GM21717 (cell line): Measurements from ENCODE around the gene AEBP2.

Source experiments
- ATAC-seq: cut with Tn5 transposase; IDR thresholded peaks from one replicate; pipeline ENCODE4 v1.9.1; 2021; ENCODE audit warnings: mild to moderate bottlenecking, moderate library complexity; ENCODE audit not compliant: unreplicated experiment

The AEBP2 gene

GRCh38 chr12:19548834-19549233, 109.5 kb downstream of the AEBP2 start:
- ATAC-seq = no peak

GRCh38 chr12:19550626-19551025, 111.3 kb downstream of the AEBP2 start:
- peak; percentile 53 for ATAC-seq

GRCh38 chr12:19552441-19553097, 113.3 kb downstream of the AEBP2 start:
- ATAC-seq = peak; percentile 86

GRCh38 chr12:19553175-19553574, 113.9 kb downstream of the AEBP2 start:
- ATAC-seq = no peak

GRCh38 chr12:19561411-19561961, 122.2 kb downstream of the AEBP2 start:
- no peak for ATAC-seq
